Stomach (tissue), 4 donors: ENCODE measurements around the gene IRF2BP2.

Experiments used
- CTCF ChIP-seq, 7 experiments: fragments of 450-650 bp in 4 of 7; fragments of 200-600 bp in 3 of 7; sonication (generic) in 3 of 7; IDR thresholded peaks; one replicate each; pipeline ENCODE4 v1.5.1; 2016 to 2019; ENCODE audit warnings: antibody characterized with exemption in 7 of 7, control low read depth in 2 of 7, mild to moderate bottlenecking in 1 of 7
- POLR2AphosphoS5 ChIP-seq, 3 donors: sonication (generic); formaldehyde crosslinking; IDR thresholded peaks; one replicate each; pipeline ENCODE4 v1.6.1; 2016; ENCODE audit warnings: antibody characterized with exemption in 3 of 3

GRCh38 chr1:234649432-234650081 lies 39.6 kb upstream of the IRF2BP2 start:
- TF ChIP-seq CTCF (IDR thresholded peaks at IDR 0.05) = no peak
- no peak for TF ChIP-seq POLR2AphosphoS5 (IDR thresholded peaks at IDR 0.05)
